ENCODE data around the gene NDST4. TPM values are rescaled to one million over a fixed set of nuclear protein-coding genes. Genes with fewer than 3 reads are reported as not detected.

NDST4 gene
- total RNA-seq, 2 donors from 2014 or later: not detected

DNA sequence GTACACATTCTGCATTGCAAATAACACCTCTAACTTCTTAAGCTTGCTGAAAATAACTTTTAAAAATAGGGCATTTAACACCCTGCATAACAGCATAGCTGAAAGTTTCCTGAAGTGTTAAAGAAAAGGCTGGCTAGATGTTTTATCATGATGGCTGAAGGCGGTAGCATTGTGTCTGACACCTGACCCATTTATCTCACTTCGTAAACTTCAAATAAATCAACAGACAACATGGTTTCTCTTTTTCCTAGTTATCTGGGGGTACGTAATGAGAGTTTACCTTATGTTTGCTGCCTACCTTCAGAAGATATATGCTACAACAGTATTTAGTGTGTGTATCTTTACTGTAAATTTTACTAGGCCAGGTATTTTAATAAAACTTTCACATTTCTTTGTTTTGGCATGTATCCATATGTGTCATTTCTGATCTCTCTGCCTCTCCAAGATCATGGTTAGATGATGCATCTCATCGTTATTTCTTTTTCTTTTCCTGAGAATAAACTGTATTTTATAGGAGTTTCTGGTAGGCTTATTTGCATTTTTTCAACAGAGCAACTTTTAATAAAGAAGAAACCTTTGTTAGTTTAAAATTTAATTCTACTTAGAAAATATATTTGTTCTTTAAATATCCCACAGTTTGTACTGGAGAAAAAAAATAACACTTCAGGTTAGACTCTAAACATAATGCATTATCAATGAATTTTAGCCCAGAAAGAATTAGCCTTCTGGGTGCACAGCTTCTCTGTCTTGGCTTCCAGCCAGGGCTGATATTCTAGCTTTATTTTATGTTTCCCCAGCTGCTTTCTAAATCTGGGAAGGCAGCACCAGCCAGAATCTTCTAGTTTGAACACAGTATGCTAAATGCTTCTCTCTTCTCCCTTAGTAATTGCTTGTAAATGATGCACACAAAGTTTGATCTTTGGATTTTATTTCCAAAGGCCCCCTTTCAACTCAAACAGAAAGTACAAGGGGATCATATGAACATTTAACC, 2.9 kb downstream of the NDST4 start:
- no peaks in the 10 kb centered on the region for H3K4me1 Mint-ChIP-seq (ENCODE audit: low read depth in 2 of 2)
- no peak for ATAC-seq
- no peak for DNase-seq (ENCODE audit: low spot score)
- no peaks in the 10 kb centered on the region for H3K36me3 Mint-ChIP-seq
- no peak overlapping the region for H3K4me3 Mint-ChIP-seq
- H3K9me3 Mint-ChIP-seq: no peaks in the 10 kb centered on the region
- no peak overlapping the region for H3K27ac Mint-ChIP-seq
- H3K27me3 Mint-ChIP-seq: no peaks in the 10 kb centered on the region

DNA sequence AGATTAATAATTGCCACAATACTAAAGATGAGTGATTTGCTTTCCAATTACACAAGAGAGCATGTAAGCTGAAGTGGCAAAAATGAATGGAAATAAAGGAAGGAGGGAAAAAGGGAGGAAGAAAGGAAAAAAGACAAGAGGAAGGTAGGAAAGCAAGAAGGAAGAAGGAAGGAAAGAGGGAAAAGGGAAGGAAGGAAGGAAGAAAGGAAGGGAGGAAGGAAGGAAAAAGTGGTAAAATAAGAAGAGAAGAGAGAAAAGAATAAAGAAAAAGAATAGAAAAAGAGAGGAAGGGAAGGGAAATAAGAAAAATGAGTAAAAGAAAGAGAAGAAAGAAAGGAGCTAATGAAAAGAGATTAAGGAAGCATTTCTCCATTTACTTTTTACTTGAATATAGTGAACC, 4.6 kb downstream of the NDST4 start:
- Mint-ChIP-seq H3K4me1 (ENCODE audit: low read depth in 2 of 2) (no peaks in the 10 kb centered on the region), H3K36me3 (no peaks in the 10 kb centered on the region), H3K27me3 (no peaks in the 10 kb centered on the region), H3K9me3 (no peaks in the 10 kb centered on the region), H3K27ac (no peak overlapping the region), H3K4me3 (no peak overlapping the region)
- no peak for DNase-seq (ENCODE audit: low spot score)
- no peak for ATAC-seq

DNA sequence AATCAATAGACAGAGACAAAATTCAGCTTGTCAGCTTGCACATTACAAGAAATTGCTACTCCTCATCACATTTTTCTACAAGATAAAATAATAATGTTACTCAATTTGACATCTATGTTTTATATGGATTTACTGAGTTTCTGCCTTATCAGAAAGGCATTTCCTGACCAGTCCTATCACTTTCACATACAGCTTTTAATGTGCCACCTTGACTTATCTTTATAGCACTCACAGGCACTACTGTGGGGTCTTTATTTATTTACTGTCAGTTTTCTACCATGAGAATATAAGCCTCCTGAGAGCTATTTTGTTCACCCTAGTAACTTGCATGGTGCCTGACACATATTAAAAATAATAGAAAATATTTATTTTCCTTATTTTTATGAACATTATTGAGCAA, 6.0 kb downstream of the NDST4 start:
- no peaks in the 10 kb centered on the region for H3K4me1 Mint-ChIP-seq (ENCODE audit: low read depth in 2 of 2)
- H3K4me3 Mint-ChIP-seq: no peak overlapping the region
- H3K36me3 Mint-ChIP-seq: no peaks in the 10 kb centered on the region
- no peaks in the 10 kb centered on the region for H3K9me3 Mint-ChIP-seq
- H3K27me3 Mint-ChIP-seq: no peaks in the 10 kb centered on the region
- no peak for DNase-seq (ENCODE audit: low spot score)
- ATAC-seq: no peak
- H3K27ac Mint-ChIP-seq: no peak overlapping the region

DNA sequence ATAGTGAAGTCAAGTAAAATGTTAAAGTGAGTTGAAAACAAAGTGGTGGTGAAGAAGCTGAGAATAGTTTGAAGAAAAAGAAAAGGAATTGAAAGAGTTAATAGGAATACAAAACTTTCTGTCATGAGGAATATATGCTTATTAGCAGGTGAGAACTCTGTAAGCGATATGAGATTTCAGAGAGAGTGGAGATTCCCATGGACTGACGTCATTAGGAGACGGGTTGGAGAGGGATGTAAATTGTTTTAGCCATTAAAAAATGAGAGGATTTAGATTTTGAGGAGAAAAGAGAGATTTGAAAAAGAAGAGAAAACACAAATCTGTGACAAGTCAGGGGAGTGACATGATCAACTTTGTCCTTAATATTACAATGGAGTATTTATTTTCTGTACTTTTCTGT, 11.7 kb downstream of the NDST4 start:
- no peak for ATAC-seq
- no peaks in the 10 kb centered on the region for H3K4me1 Mint-ChIP-seq (ENCODE audit: low read depth in 2 of 2)
- H3K9me3 Mint-ChIP-seq: no peaks in the 10 kb centered on the region
- no peaks in the 10 kb centered on the region for H3K27me3 Mint-ChIP-seq
- no peak overlapping the region for H3K27ac Mint-ChIP-seq
- no peak for DNase-seq (ENCODE audit: low spot score)
- H3K4me3 Mint-ChIP-seq: no peak overlapping the region
- no peaks in the 10 kb centered on the region for H3K36me3 Mint-ChIP-seq

DNA sequence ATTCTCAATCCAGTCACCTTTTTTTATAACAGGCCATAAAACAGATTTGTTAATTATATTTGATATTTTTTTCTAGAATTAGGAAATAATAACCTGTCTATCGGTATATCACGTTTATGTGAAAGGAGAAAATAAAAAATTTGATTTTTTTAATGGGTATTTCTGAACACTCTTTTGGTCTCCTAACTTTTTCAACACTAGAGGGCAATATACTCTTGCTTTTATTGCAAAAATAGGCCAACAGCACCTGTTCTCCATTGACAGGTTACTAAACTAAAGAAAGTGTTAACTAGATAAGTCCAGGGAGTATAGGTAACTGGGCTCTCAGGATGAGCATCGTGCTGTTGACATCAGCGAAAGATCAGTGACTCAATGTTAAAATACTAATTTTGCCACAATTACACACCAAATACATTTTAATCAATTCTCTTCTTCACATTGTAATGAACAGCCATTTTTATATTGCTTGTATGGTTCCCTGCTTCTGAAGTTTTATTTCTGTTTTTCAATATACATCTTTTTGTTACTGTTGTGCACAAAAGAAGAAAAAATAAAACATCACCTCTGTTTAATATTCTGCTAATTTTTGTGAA, 22.8 kb downstream of the NDST4 start:
- Mint-ChIP-seq H3K4me1 (ENCODE audit: low read depth in 2 of 2) (no peaks in the 10 kb centered on the region), H3K27ac (no peak overlapping the region), H3K36me3 (no peaks in the 10 kb centered on the region), H3K9me3 (no peaks in the 10 kb centered on the region), H3K27me3 (no peaks in the 10 kb centered on the region), H3K4me3 (no peak overlapping the region)
- ATAC-seq (no peak), DNase-seq (ENCODE audit: low spot score) (no peak)

DNA sequence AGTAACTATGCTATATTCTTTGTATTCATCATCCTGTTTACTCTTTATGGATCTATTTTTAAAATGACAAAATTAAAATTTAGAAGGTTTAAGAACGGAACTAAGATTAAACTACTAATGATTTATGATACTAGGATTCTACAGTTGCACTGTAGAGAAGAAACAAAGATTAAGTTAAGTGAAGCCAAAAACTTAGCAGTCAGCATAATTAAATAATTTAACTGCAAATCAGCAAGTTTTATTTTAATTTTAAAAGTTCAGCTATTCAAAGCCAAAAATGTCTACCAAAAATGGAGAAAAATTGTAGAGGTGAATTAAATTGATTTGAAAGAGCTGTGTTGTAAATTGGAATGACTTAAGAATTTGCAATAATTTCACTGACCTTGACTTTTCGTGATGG, 30.8 kb downstream of the NDST4 start:
- H3K27me3 Mint-ChIP-seq: no peaks in the 10 kb centered on the region
- DNase-seq (ENCODE audit: low spot score): no peak
- ATAC-seq: no peak
- no peaks in the 10 kb centered on the region for H3K4me1 Mint-ChIP-seq (ENCODE audit: low read depth in 2 of 2)
- peaks cover 5% of the 10 kb centered on the region for H3K9me3 Mint-ChIP-seq
- H3K36me3 Mint-ChIP-seq: no peaks in the 10 kb centered on the region
- no peak overlapping the region for H3K4me3 Mint-ChIP-seq
- H3K27ac Mint-ChIP-seq: no peak overlapping the region

DNA sequence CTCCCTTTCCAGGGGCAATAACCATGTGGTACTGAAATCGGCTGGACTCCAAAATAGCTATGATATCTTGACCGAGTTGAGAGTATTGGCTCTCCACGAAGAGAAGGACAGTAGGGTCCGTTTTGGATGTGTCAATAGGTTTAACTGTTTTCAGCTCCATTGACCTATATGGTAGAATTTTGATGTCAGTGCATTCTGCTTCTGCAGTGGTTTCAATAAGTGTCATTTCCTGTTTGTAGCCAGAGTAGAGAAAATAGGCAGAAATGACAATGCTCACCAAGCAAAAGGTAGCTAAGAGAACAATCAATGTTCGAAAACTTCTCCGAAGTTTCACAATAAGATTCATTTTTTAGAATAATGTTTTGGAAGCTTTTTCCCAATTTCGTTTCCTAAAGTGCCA, 36.7 kb downstream of the NDST4 start:
- DNase-seq (ENCODE audit: low spot score) (no peak), ATAC-seq (no peak)
- H3K4me1 Mint-ChIP-seq (ENCODE audit: low read depth in 2 of 2): no peaks in the 10 kb centered on the region
- no peaks in the 10 kb centered on the region for H3K36me3 Mint-ChIP-seq
- no peaks in the 10 kb centered on the region for H3K27me3 Mint-ChIP-seq
- no peak overlapping the region for H3K27ac Mint-ChIP-seq
- no peak overlapping the region for H3K4me3 Mint-ChIP-seq
- peaks cover 2% of the 10 kb centered on the region for H3K9me3 Mint-ChIP-seq

DNA sequence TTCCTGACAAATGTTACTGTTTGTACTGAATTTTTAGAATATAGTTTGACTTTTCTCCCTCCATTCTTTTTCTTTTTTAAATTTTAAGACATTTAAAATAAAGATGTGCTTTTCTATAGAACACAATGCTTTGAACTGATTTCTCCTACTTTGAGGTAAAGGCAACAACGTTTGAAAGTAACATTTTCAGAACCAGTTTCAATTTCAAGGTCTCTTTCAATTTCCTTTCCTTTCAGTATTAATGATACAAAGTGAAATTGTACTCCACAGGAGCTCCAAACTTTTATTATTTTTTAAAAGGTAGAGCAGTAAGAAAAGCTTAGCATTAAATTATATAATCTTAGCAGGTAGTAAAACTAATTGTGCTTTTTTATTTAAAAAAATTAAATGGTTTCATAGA, 54.9 kb downstream of the NDST4 start:
- ATAC-seq: no peak
- Mint-ChIP-seq H3K27ac (no peak overlapping the region), H3K4me3 (no peak overlapping the region), H3K36me3 (no peaks in the 10 kb centered on the region), H3K9me3 (peaks cover 4% of the 10 kb centered on the region), H3K4me1 (ENCODE audit: low read depth in 2 of 2) (no peaks in the 10 kb centered on the region), H3K27me3 (no peaks in the 10 kb centered on the region)
- DNase-seq (ENCODE audit: low spot score): no peak

DNA sequence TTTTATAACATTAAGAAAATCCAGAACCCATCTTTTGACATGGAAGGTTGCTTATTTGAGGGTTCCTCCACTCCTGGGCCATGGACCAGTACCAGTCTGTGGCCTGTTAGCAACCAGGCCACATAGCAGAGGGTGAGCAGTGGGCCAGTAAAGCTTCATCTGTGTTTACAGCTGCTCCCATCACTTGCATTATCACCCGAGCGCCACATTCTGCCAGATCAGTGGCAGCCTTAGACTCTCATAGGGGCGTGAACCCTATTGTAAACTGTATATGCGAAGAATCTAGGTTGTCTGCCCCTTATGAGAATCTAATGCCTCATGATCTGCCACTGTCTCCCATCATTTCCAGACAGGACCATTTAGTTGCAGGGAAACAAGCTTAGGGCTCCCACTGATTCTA, 58.6 kb downstream of the NDST4 start:
- Mint-ChIP-seq H3K4me1 (ENCODE audit: low read depth in 2 of 2) (no peaks in the 10 kb centered on the region), H3K36me3 (no peaks in the 10 kb centered on the region), H3K27ac (no peak overlapping the region), H3K27me3 (no peaks in the 10 kb centered on the region), H3K4me3 (no peak overlapping the region), H3K9me3 (peaks cover 9% of the 10 kb centered on the region)
- ATAC-seq (no peak), DNase-seq (ENCODE audit: low spot score) (no peak)

DNA sequence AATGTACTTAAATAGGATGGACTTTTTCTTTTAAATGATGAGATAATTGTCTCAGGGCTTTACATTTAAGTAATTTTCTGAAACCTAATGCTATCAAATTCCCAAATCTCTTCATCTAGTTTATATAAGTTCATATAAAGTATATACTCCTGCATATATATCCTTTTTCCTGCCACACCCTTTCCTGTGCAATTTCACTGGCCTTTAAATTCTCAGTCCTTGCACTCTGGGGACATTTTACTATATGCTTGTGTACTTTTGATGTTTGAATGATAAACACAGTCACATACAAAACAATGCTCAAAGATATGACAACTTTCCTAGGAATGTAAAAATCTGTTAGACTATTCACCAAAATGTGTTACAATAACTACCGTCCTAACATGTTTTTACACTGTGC, 60.1 kb downstream of the NDST4 start:
- ATAC-seq (no peak), DNase-seq (ENCODE audit: low spot score) (no peak)
- Mint-ChIP-seq H3K27ac (no peak overlapping the region), H3K4me1 (ENCODE audit: low read depth in 2 of 2) (no peaks in the 10 kb centered on the region), H3K9me3 (peaks cover 11% of the 10 kb centered on the region), H3K36me3 (no peaks in the 10 kb centered on the region), H3K27me3 (no peaks in the 10 kb centered on the region), H3K4me3 (no peak overlapping the region)

DNA sequence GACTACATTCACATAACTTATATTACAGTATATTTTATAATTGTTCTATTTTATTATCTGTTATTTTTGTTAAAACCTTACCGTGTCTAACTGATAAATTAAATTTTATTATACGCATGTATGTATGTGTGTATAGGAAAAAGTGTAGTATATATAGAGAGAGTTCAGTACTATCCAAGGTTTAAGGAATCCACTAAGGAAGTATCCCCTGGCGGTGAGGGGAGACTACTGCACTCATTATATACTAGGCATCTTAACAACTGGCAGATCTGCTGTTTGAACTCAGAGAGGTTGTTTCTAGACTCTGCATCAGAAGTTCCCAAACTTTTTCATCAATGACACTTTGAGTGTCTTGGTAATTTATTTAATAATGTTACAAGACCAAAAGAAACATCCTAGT, 70.9 kb downstream of the NDST4 start:
- no peak overlapping the region for H3K27ac Mint-ChIP-seq
- peaks cover 7% of the 10 kb centered on the region for H3K9me3 Mint-ChIP-seq
- H3K27me3 Mint-ChIP-seq: no peaks in the 10 kb centered on the region
- H3K4me3 Mint-ChIP-seq: no peak overlapping the region
- no peak for ATAC-seq
- DNase-seq (ENCODE audit: low spot score): no peak
- H3K4me1 Mint-ChIP-seq (ENCODE audit: low read depth in 2 of 2): no peaks in the 10 kb centered on the region
- no peaks in the 10 kb centered on the region for H3K36me3 Mint-ChIP-seq

DNA sequence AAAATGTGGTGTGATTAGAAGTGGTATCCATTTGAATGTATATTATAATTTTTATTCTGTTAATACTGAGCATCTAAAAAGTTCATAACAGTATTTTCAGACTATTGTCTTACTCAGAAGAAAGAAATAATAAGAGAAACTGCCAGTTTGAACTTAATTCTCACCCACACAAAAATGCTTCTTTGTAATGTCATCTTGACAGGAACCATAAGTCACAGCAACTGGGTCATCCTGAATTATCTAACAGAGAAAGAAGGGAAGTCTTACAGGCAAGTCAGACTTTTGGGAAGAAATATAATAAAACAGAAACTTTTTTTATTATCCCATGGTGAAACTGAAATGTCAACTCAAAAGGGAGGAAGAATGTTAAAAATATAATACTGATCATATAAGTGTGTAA, 83.1 kb downstream of the NDST4 start:
- Mint-ChIP-seq H3K4me3 (no peak overlapping the region), H3K4me1 (ENCODE audit: low read depth in 2 of 2) (no peaks in the 10 kb centered on the region), H3K27me3 (no peaks in the 10 kb centered on the region), H3K9me3 (peaks cover 13% of the 10 kb centered on the region), H3K27ac (no peak overlapping the region), H3K36me3 (no peaks in the 10 kb centered on the region)
- no peak for DNase-seq (ENCODE audit: low spot score)
- ATAC-seq: no peak

DNA sequence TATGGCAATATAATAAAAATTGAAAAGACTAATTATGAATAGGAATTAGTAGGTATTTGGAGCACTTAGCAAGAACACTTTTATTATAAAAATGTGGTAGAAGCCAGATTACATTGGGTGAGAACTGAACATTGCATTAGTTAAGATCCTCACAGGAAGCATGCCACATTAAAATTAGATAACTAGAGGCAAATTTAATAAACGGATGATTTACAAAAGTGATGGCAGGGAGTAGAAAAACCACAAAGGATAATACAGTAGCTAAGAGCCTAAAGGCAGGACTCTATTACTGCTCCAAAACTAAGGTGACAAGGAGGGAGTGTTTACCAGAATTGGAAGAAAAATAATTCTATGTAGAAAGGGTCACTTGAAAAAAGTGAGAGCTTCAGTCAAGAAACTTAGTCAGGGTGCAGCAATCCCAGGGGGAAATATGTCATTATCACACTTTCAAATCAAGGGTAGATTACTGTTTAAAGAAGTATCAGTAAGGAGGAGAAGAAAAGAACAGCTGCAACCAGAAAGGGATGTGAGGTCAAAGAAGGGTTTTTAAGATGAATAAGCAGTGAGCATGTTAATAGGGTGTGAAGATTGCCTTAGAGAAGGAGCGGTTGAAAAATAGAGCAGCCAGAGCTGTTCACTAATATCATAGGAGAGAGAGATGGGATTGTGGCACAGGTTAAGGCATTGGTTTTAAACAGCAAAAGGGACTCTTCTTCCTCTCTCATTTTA, 84.6 kb downstream of the NDST4 start:
- H3K4me1 Mint-ChIP-seq (ENCODE audit: low read depth in 2 of 2): no peaks in the 10 kb centered on the region
- no peaks in the 10 kb centered on the region for H3K36me3 Mint-ChIP-seq
- DNase-seq (ENCODE audit: low spot score) (no peak), ATAC-seq (no peak)
- H3K27me3 Mint-ChIP-seq: no peaks in the 10 kb centered on the region
- peaks cover 10% of the 10 kb centered on the region for H3K9me3 Mint-ChIP-seq
- H3K4me3 Mint-ChIP-seq: no peak overlapping the region
- H3K27ac Mint-ChIP-seq: no peak overlapping the region

DNA sequence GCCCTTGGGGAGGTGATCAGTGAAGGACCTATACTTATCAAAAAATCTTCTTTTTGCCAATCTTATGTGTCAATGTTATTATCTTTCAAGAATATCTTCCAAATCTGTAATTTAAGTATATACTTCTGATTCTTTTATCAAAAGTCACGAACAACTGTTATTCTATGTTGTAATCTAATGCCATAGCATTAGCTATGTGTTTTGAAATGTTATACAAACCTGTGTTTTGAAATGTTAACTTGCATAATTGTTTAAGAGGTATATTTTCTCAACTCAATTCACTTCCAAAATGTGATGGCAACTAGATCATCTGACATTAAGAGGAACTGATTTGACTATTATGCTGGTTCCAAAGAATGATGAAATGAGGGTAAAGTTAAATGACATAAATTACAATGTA, 113.5 kb downstream of the NDST4 start:
- DNase-seq (ENCODE audit: low spot score): no peak
- H3K27ac Mint-ChIP-seq: no peak overlapping the region
- no peaks in the 10 kb centered on the region for H3K4me1 Mint-ChIP-seq (ENCODE audit: low read depth in 2 of 2)
- H3K9me3 Mint-ChIP-seq: peaks cover 3% of the 10 kb centered on the region
- H3K4me3 Mint-ChIP-seq: no peak overlapping the region
- no peaks in the 10 kb centered on the region for H3K36me3 Mint-ChIP-seq
- H3K27me3 Mint-ChIP-seq: no peaks in the 10 kb centered on the region
- ATAC-seq: no peak

Measured in natural killer cell treated with Interleukin-12 subunit alpha and Interleukin-12 subunit beta and Interleukin-15 and Interleukin-18, amount 100 ng/mL, for 72 hours (primary cell).